NCI-H1092 (cell line): ENCODE results near the gene GPX1.
"Not testable (repeated sequence)": the region's sequence is repeated elsewhere in the genome, so short reads cannot be mapped to it uniquely, and the experiment has no call there.

Source experiments
- DNase-seq: peaks from one replicate; lab custom pipeline; 2025; lab: John Stamatoyannopoulos, UW

The GPX1 gene

DNA sequence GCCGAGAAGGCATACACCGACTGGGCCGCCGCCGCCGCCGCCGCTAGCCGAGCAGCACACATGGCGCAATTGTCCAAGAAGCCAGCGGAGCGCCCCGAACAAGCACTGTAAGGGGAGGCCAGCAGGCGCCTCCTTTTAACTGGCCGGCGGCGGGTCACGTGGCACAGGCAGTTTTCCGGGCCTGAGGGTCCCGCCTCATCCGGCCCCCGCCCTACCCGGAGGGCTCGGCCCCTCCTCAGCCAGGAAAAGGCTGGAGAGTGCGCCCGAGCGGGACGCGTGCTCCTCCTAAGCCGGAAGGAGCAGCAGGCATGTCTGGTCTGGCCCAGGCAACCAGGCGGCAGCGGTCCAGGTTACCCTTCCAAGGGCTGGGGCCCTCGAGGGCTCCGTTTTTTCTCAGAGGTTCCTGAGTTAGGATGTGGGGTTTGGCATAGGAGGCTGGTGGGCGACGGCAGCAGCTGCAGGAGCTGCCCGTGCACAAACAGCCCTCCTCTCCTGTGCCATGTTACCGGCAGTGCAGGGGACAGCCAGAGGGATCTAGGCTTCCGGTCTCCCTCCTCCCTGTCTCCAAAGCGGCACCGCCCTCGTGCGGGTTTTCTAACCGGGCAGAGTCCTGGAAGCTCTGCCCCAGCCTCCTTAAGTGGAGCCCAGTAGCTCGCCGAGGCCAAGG is at the start of gene GPX1:
Gene GPX1, minus strand, starts transcription at position 137 of the 667 bp plus-strand sequence. Its CDS starts 75 bp downstream, at position 62.
- DNase-seq = peak; percentile 79

DNA sequence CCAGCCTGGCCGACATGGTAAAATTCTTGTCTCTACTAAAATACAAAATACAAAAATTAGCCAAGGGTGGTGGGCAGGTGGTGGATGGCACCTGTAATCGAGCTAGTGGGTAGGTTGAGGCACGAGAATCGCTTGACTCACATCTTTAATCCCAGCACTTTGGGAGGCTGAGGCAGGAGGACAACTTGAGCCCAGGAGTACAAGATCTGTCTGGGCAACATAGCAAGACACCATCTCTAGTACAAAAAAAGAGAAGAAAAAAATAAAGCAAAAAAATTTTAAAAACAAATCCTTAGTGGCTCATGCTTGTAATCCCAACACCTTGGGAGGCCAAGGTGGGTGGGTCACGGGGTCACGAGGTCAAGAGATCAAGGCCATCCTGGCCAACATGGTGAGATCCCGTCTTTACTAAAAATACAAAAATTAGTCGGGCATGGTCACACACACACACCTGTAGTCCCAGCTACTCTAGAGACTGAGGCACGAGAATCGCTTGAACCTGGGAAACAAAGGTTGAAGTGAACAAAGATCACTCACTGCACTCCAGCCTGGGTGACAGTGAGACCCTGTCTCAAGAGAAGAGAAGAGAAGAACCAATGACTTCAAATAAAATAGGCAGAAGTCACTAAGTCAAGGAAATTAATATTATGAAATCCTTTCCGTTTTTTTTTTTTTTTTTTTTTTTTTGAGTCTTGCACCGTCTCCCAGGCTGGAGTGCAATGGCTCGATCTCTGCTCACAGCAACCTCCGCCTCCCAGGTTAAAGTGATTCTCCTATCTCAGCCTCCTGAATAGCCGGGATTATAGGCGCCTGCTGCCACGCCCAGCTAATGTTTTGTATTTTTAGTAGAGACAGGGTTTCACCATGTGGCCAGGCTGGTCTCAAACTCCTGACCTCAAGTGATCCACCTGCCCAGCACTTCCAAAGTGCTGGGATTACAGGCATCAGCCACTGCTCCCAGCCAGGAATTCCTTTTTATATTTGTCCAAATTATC is 48.7 kb upstream of the GPX1 start:
- no peak for DNase-seq

DNA sequence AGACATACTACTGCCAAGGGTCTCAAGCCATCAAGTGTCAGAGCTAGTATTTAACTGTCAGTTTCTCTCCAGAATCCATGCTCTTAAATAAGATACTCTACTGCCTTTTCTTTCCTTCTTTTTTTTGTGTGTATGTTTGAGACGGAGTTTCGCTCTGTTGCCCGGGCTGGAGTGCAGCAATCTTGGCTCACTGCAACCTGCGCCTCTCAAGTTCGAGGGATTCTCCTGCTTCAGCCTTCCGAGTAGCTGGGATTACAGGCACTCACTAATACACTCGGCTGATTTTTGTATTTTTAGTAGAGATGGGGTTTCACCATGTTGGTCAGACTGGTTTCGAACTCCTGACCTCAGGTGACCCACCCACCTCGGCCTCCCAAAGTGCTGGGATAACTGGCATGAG is 47.4 kb upstream of the GPX1 start:
- not testable (repeated sequence) for DNase-seq

DNA sequence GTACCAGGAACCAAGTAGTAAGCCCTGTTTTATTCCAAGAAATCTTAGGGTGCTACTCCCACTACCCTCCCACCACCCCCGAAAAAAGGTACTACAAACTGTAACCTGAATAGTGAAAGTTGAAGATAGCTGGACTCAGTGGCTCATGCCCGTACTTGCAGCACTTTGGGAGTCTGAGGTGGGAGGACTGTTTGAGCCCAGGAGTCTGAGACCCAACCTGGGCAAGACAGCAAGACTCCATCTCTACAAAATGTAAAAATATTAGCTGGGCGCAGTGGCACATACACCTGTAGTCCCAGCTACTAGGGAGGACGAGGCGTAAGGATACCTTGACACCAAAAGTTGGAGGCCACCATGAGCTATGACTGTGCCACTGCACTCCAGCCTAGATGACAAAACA is 45.7 kb upstream of the GPX1 start:
- no peak for DNase-seq

DNA sequence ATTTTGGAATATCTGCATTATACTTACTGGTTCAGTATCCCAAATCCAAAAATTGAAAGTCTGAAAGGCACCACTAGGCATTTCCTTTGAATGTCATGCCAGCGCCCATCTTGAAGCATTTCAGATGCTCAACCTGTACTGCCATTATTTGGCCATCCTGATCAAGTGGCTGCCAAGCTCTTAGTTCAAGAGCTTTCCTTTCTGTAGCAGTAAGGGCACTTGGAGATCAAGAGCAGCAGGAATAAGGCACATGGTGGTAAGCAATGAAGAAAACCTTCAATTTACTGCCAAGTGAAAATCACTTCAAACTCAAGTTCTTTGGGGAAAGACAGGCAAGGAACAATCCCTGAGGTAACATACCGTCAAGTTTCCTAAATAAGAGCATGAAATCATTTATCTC is 43.6 kb upstream of the GPX1 start:
- DNase-seq = no peak

DNA sequence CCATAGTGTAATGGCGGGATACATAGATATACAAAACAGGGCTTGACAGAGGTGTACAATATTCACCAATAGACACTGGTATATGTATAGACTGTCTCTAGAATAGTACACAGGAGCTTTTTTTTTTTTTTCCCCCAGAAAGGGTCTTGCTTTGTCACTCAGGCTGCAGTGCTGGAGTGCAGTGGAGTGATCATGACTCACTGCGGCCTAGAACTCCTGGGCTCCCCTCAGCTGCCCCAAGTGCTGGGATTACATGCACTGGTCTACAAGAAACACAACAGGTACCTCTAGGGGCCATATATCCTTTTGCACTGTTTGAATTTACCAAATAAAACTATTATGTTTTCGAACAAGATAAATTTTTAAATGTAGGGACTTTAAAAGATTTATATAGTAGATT is 41.3 kb upstream of the GPX1 start:
- DNase-seq = no peak

DNA sequence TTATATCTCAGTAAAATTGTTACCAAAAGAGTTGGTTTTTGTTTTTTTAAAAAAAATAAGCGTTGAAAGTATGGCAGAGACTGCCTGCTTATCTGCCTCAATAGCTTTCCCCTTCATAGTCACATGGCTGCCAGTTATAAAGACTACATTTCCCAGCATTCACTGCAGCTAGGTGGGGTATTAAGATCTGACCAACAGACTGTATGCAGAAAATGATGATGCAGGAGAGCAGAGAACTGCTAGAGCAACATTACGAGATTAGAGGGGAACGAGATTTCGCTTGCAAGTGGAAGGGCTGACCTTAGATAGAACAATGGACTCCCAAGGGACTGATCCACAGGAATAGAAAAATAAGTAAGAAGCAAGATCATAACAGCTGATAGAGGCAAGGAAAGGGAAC is 39.3 kb upstream of the GPX1 start:
- DNase-seq = no peak

DNA sequence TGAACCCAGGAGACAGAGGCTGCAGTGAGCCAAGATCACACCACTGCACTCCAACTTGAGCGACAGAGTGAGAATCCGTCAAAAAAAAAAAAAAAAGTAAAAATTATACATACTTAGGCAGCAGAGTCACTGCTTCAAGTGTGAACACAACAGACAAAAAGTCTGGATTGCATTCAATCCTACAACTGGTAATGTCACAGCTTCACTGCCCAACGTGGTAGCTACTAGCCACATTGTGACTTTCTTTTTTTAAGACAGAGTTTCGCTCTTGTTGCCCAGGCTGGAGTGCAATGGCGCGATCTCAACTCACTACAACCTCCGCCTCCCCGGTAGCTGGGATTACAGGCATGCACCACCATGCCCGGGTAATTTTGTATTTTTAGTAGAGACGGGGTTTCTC is 33.2 kb upstream of the GPX1 start:
- not testable (repeated sequence) for DNase-seq

DNA sequence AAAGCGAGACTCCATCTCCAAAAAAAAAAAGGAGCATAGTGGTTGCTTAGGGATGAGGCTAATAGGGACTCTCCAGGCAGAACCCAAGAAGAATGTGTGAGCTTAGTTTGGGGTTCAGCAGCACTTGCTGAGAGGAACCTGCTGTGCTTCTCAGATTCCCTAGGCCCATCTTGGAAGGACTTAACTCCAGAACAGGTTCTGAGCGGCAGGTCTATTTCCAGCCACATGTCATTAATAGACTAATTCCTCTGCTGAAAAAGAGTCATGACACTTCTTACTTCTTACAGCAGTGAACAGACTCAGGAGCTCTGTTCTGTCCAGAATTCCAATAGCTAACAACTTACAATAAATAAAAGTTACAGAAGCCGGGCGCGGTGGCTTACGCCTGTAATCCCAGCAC is 31.1 kb upstream of the GPX1 start:
- DNase-seq = no peak

DNA sequence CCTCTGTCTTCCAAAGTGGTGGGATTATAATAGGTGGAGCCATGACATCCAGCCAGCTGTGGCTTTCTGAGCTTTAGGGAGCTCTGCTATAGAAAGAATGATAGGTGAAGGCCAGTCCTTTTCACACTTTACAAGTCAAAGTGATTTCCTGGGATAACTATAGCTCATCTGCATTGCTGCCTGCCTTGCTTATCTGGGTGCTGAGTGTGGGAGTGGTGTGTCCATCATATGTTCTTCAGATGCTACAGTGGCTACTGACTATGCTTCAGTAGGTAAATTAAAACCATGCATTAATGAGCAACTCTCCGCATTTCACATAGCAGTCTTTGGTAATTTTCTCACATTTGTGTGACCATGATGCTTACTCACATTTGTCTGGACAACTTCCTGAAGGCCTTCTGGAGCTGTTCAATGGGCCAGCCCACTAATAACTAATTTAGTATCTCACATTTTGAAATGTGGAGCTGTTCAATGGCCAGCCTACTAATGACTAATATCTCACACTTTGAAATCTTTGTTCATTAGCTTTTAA is 30.2 kb upstream of the GPX1 start:
- DNase-seq = no peak

DNA sequence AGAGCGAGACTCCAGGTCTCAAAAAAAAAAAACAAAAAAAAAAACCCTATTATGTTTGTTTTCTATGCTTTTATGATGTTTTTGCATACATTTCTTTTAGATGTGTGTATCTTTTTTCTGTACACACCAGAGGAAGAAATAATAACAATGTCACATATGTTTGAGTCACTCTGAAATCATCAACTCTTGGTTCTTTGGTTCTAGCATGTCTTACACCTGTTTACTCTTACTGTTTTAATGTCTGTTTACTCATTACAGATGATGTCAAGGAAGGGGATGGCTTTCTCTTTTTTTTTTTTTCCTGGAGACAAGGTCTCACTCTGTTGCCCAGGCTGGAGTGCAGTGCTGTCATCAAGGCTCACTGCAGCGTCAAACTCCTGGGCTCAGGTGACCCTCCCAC is 29.6 kb upstream of the GPX1 start:
- no peak for DNase-seq

DNA sequence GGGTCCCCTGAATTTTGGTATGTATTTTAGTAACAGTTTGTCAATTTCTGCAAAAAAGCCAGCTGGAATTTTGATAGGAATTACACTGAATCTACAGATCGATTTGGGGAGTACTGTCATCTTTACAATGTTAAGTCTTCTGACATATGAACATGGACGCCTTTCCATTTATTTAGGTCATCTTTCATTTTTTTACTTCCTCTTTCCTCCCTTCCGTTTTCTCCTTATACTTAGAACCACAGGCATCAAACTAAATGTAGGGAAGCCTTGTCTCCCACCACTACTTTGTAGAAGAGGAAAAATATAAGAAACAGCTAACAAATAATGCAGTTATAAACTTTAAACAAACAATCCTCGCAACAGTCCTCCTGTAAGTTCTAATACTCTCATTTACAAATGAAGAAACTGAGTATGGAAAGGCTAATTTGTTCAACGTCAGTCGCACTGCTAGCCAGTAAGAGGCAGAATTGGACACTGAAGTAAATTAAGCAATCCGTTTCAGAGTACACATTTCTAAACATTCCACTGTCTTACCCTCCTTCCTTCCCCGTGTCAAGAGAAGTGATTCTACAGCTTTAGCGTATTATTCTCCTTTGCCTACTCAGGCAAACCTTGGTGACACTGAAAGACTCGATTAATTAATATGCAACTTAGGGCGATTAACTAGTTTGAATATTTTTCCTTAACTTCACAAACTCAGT is 28.1 kb upstream of the GPX1 start:
- no peak for DNase-seq

DNA sequence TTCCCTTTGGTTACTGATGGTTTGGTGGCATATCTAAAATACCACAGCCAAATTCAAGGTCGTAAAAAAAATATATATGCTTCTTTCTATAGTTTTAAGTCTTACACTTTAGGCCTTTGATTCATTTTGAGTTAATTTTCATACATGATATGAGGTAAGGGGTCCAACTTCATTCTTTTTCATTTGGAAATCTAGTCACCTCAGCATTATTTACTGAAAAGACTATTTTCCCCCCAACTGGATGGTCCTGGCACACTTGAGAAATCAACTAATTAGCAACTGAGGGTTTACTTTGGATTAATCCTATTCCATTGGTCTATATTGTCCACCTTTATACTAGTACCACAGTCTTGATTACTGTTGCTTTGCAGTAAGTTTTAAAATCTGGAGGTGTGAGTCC is 27.5 kb upstream of the GPX1 start:
- DNase-seq = no peak

DNA sequence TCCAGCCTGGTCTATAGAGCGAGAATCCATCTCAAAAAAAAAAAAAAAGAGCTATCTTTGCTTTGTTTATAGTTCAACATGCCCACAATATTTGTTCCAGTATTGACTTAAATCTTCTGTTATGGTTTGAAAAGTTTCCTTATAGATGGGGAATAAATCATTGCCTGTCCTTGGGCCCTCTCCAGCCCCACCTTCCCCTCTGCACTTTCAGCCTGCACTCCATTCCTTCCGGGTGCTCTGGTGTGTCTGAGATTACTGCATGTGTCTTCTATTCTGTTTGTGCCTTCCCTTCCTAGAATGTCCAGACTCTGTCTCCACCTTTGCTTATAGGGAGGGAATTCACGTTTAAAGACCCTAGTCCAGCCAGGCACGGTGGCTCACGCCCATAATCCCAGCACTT is 25.2 kb upstream of the GPX1 start:
- no peak for DNase-seq

DNA sequence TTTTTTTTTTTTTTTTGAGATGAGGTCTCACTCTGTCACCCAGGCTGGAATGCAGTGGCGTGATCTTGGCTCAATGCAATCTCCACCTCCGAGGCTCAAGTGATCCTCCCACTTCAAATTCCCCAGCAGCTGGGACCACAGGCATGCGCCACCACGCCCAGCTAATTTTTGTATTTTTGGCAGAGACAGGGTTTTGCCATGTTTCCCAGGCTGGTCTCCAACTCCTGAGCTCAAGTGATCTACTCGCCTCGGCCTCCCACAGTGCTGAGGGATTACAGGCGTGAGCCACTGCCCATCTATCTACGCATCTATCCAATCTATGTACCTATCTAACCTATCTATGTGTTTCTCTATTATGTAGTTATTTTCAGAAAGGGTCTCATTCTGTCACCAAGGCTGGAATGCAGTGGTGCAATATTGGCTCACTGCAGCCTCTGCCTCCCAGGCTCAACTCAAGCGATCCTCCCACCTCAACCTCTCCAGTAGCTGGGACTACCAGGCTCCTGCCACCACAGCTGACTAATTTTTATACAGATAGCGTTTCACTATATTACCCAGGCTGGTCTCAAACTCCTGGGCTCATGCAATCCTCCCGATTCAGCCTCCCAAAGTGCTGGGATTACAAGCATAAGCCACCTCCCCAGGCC is 20.2 kb upstream of the GPX1 start:
- no peak for DNase-seq

DNA sequence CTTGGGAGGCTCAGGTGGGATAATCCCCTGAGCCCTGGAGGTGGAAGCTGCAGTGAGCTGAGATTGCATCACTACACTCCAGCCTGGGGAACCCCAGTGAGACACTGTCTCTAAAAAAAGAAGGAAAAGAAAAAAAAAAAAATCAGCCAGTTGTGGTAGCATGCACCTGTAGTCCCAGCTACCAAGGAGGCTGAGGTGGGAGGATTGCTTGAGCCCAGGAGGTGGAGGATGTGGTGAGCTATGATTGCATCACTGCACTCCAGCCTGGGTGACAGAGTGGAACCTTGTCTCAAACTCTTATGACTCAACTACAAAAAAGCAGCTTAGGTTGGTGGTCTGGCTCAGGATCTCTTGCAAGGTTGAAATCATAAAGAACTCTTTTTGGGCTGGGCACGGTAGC is 19.3 kb upstream of the GPX1 start:
- no peak for DNase-seq

DNA sequence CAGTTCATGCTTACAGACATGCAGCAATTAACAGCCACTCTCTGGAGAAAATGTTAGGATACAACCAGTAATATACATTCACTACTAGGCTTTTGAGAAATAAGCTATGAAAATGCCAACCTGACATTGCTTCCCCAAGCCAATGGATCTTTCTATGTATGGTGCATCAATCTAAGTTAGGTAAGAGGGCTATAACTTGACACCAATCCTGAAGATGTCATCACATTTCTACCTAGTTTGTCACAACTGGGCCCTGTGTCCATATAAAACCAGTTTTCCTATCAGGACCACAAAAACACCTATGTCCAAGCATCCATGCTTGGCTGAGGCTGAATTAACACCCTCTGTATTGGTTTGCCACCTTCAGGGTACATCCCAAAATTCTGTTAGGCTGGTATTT is 13.8 kb upstream of the GPX1 start:
- no peak for DNase-seq

DNA sequence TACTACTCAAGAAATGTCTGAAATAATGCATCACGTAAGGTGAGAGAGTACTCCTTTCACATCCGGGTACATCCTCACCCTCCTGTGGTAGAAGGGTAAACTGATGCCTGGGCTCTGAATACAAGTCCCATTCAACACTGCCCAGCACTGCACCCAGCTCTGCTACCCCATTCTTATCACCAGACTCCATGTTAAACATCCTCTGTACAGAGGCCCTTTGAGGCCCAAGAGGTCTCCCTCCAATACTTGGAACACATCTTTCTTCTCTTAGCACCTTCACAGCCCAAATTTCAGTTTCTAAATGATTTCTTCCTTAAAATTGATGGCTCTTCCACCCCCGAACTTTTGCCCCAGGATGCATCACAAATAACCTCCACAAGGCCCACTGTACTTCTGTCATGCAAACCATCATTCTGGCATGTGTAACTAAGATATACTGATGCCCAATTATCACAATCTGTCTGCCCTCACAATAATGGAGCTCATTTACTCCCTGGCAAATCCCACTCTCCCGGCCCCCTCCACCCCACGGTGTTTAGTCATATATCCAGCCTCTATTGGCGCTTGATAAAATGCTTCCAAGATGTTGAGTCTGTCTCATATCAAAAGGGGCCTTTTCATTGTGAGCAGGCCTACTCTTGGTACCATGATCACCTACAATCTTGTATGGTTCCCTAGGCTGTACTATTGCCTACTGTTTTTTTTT is 12.6 kb upstream of the GPX1 start:
- no peak for DNase-seq

DNA sequence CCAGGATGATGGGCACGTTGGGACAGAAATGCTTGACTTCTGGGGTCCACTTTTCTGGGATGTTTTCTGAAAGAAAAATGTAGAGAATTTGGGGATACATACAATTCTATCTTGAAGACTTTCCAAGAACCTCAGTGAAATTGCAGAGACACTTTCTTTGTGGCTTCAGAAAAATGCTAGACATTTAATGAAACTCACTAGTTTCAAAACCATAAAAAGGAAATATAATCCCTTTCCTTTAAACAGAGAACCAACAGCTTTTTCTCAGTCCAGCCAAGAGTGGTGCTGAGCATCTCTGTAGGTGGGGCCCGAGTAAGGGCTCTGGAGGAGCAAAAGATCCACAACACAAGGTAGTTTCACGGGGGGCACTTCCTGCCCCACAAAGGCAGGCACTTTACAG is 4.4 kb upstream of the GPX1 start:
- DNase-seq = no peak

DNA sequence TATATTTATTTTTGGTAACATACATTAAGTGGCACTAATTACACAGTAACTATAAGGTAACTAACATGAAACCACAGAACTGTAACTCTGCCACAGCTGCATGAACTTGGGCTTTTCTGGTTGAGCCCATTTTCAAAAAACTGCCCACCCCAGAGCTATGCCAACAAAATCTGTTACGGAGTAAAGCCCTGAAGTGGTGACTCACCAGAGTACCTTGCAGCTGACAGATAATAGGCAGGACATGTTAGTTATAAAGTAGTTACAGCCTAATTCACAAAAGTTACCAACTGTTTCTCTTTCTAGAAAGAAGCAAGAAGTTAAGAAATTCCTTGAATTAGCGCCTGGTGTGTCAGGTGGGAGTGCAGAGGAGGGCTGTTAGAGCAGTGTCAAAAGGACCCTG is 1.5 kb upstream of the GPX1 start:
- DNase-seq = no peak

DNA sequence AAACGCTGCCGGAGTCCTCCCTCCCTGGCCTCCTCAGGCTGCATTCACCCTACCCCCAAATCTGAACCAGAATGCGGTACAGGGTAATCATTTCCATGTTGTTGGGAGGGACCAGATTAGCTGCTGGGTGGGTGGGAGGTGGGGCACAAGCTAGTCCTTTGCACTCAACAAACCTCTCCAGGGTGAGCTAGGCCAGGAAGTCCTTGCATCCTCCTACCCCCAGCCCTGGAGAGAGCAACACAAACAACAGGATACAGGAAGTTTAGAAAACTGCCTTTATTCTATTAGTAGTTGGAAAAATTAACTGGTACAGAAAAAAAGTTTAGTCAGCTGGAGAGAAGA is 702 bp upstream of the GPX1 start:
- no peak for DNase-seq
